Measurements from ENCODE around the gene XDH. TPM values are rescaled to one million over a fixed set of nuclear protein-coding genes. Genes with fewer than 3 reads are reported as not detected.

The XDH gene
- total RNA-seq, 1 experiment from 2014 or later: 7.7 TPM

GRCh38 chr2:31347750-31348149 is 66.8 kb downstream of the XDH start:
- no peaks in the 10 kb centered on the region for H3K4me1 ChIP-seq (replicated peaks; ENCODE audit: insufficient read depth)
- no peaks in the 10 kb centered on the region for H3K9me3 ChIP-seq (ENCODE audit: insufficient read depth, low read depth)
- H3K4me2 ChIP-seq: no peak overlapping the region
- no peaks in the 10 kb centered on the region for H4K20me1 ChIP-seq (ENCODE audit: insufficient read depth)
- peaks cover 3% of the 10 kb centered on the region; the same call in 1 of the 2 replicates for H3K9me2 ChIP-seq (ENCODE audit: insufficient read depth)
- H3K27ac ChIP-seq: no peak overlapping the region
- 0 out of 2 replicates have a peak, but pooled peaks cover 11% of the 10 kb centered on the region for H3K36me3 ChIP-seq (ENCODE audit: low read depth)
- TF ChIP-seq EZH2 (IDR thresholded peaks at IDR 0.05; ENCODE audit: low read depth): no peak
- TF ChIP-seq, protein P1, sequence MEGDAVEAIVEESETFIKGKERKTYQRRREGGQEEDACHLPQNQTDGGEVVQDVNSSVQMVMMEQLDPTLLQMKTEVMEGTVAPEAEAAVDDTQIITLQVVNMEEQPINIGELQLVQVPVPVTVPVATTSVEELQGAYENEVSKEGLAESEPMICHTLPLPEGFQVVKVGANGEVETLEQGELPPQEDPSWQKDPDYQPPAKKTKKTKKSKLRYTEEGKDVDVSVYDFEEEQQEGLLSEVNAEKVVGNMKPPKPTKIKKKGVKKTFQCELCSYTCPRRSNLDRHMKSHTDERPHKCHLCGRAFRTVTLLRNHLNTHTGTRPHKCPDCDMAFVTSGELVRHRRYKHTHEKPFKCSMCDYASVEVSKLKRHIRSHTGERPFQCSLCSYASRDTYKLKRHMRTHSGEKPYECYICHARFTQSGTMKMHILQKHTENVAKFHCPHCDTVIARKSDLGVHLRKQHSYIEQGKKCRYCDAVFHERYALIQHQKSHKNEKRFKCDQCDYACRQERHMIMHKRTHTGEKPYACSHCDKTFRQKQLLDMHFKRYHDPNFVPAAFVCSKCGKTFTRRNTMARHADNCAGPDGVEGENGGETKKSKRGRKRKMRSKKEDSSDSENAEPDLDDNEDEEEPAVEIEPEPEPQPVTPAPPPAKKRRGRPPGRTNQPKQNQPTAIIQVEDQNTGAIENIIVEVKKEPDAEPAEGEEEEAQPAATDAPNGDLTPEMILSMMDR (conservative IDR thresholded peaks at IDR 0.05): no peak
- no peaks in the 10 kb centered on the region for H3K79me2 ChIP-seq (ENCODE audit: low read depth)
- no peaks in the 10 kb centered on the region for H3F3A ChIP-seq (ENCODE audit: insufficient read depth, low read depth)
- H3K4me3 ChIP-seq: no peak overlapping the region
- H2AFZ ChIP-seq: no peak overlapping the region
- DNase-seq: no peak
- CTCF ChIA-PET: no interaction called here
- intact Hi-C loops (cut with micrococcal nuclease; ENCODE audit: unreplicated experiment): no loop called here
- H3K27me3 ChIP-seq (ENCODE audit: insufficient read depth, low read depth): no peaks in the 10 kb centered on the region
- POLR2A ChIA-PET (ENCODE audit: unreplicated experiment): no interaction called here
- no TSS peak for BruUV-seq (replicated peaks)

GRCh38 chr2:31347319-31347718 is 67.2 kb downstream of the XDH start:
- intact Hi-C loops (cut with micrococcal nuclease; ENCODE audit: unreplicated experiment): no loop called here
- Histone ChIP-seq H3K9me3 (ENCODE audit: insufficient read depth, low read depth) (no peaks in the 10 kb centered on the region), H4K20me1 (ENCODE audit: insufficient read depth) (no peaks in the 10 kb centered on the region), H3K4me3 (no peak overlapping the region), H3F3A (ENCODE audit: insufficient read depth, low read depth) (no peaks in the 10 kb centered on the region), H3K36me3 (ENCODE audit: low read depth) (0 out of 2 replicates have a peak, but pooled peaks cover 11% of the 10 kb centered on the region), H3K4me2 (no peak overlapping the region), H3K27me3 (ENCODE audit: insufficient read depth, low read depth) (no peaks in the 10 kb centered on the region), H3K9me2 (ENCODE audit: insufficient read depth) (peaks cover 1% of the 10 kb centered on the region; the same call in 1 of the 2 replicates), H3K4me1 (replicated peaks; ENCODE audit: insufficient read depth) (no peaks in the 10 kb centered on the region), H2AFZ (no peak overlapping the region), H3K27ac (no peak overlapping the region), H3K79me2 (ENCODE audit: low read depth) (no peaks in the 10 kb centered on the region)
- POLR2A ChIA-PET (ENCODE audit: unreplicated experiment): no interaction called here
- no peak for DNase-seq
- CTCF ChIA-PET: no interaction called here
- BruUV-seq (replicated peaks): no TSS peak
- TF ChIP-seq, protein P1 (conservative IDR thresholded peaks at IDR 0.05): no peak
- TF ChIP-seq EZH2 (IDR thresholded peaks at IDR 0.05; ENCODE audit: low read depth): no peak

DNA sequence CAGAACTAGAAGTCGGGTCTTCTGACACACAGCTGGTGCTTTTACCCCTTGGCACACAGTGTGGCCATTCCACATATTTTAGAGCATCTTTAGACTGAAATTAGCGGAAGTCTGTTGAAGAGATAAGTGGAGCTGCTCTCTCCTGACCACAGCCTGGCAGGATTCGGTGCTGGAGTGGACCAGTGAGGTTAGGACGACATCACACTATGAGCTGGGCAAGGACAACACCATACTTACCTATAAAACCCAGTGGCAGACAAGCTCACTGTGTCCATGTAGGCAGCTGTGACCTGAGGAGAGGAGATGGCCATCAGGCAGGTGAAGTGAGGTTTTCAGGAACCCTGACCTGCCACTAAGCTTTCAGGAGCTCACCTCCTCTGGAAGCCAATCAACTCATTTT is 70.1 kb downstream of the XDH start:
- H3K4me1 ChIP-seq (replicated peaks; ENCODE audit: insufficient read depth): no peaks in the 10 kb centered on the region
- no peak for DNase-seq
- H2AFZ ChIP-seq: no peak overlapping the region
- no peaks in the 10 kb centered on the region for H3K27me3 ChIP-seq (ENCODE audit: insufficient read depth, low read depth)
- H3K4me3 ChIP-seq: no peak overlapping the region
- intact Hi-C loops (cut with micrococcal nuclease; ENCODE audit: unreplicated experiment): no loop called here
- no peaks in the 10 kb centered on the region for H3K9me3 ChIP-seq (ENCODE audit: insufficient read depth, low read depth)
- CTCF ChIA-PET: interaction anchor here (1.0 kb wide), 1 partner anchor 10 kb away, joined by 3 read pairs; no protein-coding TSS in a partner anchor
- 0 out of 2 replicates have a peak, but pooled peaks cover 7% of the 10 kb centered on the region for H3K36me3 ChIP-seq (ENCODE audit: low read depth)
- BruUV-seq (replicated peaks): no TSS peak
- no peak overlapping the region for H3K27ac ChIP-seq
- POLR2A ChIA-PET (ENCODE audit: unreplicated experiment): no interaction called here
- TF ChIP-seq EZH2 (IDR thresholded peaks at IDR 0.05; ENCODE audit: low read depth): no peak
- TF ChIP-seq, protein P1 (conservative IDR thresholded peaks at IDR 0.05): no peak
- no peak overlapping the region for H3K4me2 ChIP-seq
- no peaks in the 10 kb centered on the region for H3K9me2 ChIP-seq (ENCODE audit: insufficient read depth)
- H3F3A ChIP-seq (ENCODE audit: insufficient read depth, low read depth): no peaks in the 10 kb centered on the region
- no peaks in the 10 kb centered on the region for H4K20me1 ChIP-seq (ENCODE audit: insufficient read depth)
- H3K79me2 ChIP-seq (ENCODE audit: low read depth): no peaks in the 10 kb centered on the region
